Epidermal melanocyte (primary cell): ENCODE measurements around the gene MRPL19.
A peak's percentile ranks its signal among the peaks of the same experiment; 100 is the strongest.
"Not testable (repeated sequence)": the region's sequence is repeated elsewhere in the genome, so short reads cannot be mapped to it uniquely, and the experiment has no call there.

Experiments
- DNase-seq: peaks from one replicate; pipeline ENCODE4 v3.0.0; 2011; ENCODE audit warnings: low spot score; ENCODE audit not compliant: insufficient read length

MRPL19 gene

DNA sequence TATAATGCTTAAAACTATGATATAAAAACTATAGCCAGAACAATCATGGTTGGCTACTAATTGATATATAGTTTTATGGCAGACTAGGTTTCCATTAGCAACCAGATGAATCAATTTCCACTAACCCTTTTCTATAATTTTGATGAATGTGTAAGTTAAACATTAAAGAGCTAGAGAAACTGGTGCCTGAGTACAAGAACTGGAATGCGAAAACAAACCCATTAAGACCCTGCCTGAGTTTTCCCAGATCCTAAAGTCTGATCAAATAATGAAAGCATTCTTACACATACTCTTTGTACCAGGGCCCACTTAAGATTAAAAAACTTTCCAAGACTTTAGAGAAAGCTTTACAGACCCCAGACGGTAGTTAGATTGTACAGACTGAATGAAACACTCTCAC is 21.3 kb downstream of the MRPL19 start:
- DNase-seq: no peak

DNA sequence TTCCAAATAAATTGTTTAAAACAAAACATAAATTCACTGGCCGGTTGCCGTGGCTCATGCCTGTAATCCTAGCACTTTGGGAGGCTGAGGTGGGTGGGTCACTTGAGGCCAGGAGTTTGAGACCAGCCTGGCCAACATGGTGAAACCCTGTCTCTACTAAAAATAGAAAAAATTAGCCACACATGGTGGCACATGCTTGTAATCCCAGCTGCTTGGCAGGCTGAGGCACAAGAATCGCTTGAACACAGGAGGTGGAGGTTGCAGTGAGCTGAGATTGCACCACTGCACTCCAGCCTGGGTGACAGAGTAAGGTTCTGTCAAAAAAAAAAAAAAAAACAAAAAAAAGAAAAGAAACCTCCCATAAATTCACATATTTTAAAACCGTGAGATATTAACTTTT is 28.8 kb downstream of the MRPL19 start:
- not testable (repeated sequence) for DNase-seq

DNA sequence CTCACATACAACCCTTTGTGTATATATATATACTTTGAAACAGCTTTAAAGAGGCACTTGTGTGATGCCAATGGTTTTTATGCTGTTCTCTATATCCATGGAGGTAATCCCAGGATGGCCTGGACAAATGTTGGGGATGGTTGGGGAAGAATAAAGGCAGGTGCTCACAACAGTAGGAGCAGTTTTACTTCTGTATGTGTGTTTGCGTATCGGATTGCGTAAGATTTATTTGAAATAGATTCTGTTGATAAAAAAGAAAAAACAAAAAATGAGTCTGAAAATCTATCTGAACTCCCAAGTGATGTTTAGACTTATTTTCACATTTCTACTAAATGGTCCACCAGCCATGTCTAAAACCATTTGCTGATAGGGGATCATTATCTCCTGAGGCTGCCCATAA is 29.3 kb downstream of the MRPL19 start:
- no peak for DNase-seq

DNA sequence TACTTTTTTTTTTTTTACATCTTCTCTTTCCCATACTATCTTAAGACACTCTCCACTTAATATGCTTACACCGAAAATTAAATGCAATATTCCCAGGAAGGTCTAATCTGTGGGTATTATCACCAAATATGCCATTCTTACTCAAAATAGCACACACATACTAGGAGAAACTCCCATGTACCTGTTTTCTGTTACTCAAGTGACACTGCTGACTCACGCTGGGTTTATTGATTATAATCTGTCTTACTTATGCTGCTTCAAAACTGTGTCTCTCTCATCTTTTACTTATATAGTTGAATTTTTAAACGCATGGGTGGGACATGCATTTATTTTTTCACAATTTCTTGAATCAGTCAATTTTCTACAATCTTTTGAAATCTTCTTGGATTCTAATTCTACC is 29.9 kb downstream of the MRPL19 start:
- no peak for DNase-seq

DNA sequence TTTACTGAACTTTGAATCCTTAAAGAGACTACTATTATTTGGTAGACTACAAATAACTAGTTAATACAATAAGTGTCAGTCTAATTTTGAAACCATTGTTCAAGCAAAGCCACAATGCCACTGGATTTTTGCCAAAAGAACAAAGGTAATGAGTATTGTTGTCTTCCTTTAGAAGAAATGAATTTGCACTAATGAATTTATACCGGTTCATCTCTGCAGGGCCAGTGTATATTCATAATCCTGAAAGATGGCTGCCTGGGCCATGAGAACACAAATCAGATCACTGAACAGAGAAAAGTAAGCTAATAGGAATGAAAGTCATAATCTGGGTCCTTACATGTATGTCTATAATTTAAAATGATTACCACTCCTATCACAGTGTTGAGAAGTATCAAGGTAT is 33.0 kb downstream of the MRPL19 start:
- DNase-seq: no peak

DNA sequence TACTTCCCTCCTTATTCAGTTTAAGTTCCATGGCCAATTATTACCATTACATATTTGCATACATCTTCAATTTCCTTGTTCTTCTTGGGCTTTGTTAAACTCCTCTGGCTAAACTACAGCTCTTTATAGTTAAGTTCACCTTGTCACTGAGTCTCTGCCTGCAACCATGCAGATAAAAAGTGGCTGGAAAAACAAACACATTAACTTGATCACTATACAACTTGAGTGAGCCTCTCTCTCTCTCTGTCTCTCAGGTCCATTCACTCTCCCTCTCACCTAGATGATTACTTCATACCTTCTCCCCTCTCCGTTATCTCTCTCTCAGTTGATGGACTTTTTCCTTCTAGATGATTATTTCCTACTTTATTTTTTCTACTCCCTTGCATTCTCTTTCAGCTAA is 33.8 kb downstream of the MRPL19 start:
- DNase-seq: no peak

DNA sequence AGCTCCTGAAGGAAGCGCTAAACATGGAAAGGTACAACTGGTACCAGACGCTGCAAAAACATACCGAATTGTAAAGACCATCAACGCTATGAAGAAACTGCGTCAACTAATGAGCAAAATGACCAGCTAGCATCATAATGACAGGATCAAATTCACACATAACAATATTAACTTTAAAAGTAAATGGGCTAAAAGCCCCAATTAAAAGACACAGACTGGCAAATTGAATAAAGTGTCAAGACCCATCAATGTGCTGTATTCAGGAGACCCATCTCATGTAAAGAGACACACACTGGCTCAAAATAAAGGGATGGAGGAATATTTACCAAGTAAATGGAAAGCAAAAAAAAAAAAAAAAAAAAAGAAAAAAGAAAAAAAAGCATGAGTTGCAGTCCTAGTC is 36.8 kb downstream of the MRPL19 start:
- not testable (repeated sequence) for DNase-seq

DNA sequence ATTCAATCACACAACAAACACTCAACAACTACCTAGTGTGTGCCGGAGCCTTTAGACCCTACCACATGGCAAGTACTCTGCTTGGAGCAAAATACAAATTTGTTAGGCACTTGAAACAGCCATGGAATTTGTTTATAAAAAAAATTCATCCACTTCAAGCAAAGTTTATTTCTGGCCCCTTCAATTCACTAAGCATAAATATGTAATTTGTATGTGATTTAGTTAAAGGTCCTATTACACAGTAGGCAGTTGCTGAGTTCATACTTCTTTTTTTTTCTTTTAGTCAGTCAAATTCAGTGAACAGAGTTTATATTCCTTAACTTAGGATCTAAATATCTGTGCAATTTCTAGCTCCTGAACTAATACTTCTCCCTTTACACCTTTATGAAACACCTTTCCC is 41.6 kb downstream of the MRPL19 start:
- no peak for DNase-seq

DNA sequence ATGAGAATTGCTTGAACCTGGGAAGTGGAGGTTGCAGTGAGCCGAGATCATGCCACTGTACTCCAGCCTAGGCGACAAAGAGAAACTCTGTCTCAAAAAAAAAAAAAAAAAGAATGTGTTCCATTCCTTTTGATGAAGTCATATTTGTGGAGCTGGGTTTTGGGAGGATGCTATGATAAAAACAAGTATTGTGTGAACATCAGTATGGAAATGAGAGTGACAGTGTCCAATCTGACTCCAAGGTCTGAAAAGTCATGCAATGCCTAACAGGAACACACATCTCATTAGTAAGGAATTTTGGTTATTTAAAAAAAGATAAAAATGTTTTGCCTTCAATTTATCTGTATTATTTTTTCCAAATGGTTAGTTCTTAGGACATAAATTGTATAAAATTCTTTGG is 52.3 kb downstream of the MRPL19 start:
- no peak for DNase-seq

DNA sequence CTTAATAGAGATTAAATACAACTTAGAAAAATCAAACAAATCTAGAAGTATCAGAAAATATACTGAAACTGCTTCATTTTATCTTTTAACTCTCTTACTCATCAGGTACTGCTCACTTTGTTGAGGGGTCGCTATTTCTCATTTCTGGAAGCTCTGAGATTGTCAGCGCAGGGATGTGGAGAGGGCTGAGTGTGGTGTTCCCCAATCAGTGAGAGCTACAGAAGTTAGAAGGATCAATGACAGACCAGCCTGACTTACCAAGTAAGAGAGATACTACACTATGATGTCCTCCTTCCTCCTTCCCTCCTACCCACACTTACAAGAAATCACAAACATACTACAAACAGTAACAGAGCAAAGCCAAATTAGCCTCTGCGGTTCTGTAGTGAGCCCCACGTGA is 56.0 kb downstream of the MRPL19 start:
- DNase-seq: no peak

DNA sequence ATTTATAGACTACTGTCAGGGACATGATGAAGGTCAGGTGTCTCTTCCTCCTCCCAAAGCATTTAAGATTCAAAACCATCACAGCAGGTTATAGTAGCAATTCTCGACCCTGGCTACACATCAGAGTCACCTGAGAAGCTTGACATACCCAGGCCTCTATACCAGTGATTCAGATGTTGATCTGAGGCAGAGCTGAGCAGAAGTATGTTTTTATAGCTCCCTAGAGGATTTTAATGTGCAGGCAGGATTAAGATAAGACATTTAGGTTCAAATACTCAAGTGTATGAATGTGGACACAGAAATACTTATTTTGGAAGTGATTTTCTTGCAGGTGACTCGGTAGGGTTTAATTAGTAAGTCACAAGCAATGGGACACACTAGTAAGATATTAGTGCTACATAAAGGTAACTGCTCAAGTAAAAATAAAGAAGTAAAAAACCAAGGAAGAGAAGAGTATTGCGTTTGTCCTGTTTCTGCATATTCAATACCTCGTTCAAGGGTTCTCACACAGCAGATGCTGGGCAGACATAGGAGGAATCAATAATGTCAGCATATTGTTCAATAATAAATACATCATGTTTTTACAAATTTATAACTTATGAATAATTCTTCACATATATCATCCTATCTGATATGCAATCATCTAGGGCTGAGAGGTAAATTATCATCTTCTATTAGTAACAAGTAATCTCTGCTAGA is 57.2 kb downstream of the MRPL19 start:
- no peak for DNase-seq

DNA sequence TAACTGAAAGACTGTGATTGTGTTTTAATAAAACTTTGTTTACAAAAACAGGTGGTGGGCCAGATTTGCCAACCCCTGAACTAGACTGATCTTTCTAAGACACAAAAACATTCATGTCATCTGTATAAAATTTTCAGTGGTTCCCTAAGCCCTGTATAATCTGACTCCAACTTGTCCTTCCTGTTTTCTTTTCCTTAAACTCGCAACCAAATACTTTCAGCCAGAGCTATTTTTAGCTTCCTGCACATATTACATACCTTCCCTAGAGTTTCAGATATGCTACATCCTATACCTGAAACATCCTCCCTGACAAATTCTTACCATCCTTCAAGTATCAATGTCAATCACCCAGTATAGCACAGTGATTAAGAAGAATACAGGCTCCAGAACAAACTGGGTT is 59.3 kb downstream of the MRPL19 start:
- no peak for DNase-seq

DNA sequence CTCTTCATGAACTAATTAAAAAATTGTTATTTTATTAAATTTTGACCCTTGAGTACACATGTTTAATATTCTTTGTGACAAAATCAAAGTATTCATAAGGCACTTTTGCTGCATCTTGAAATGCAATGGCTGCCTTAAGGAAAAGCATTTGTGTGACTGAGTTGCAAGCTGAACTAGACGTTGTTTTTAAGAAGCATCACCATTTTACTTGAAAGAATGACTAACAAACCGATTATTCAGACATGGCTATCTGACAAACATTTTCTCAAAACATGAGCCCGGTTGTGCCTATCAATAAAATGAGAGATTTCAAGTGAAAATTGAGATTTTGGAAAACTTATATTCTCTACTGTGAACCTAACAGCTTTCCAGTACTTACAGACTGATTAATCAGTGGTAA is 61.3 kb downstream of the MRPL19 start:
- no peak for DNase-seq

DNA sequence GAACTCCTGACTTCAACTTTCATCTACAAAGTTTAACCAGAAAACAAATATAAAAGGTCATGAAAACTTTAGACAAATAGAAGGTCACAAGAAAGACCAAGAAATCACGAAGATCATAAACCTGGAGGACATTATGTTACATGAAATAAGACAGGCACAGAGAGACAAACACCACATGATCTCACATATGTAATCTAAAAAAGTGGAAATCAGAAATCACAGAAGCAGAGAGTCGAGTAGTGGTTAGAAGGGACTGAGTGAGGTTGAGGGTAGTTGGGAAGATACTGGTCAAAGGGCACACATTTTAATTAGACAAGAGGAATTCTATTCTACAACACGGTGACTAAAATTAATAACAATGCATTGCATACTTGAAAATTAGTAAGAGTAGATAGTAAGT is 62.7 kb downstream of the MRPL19 start:
- no peak for DNase-seq

DNA sequence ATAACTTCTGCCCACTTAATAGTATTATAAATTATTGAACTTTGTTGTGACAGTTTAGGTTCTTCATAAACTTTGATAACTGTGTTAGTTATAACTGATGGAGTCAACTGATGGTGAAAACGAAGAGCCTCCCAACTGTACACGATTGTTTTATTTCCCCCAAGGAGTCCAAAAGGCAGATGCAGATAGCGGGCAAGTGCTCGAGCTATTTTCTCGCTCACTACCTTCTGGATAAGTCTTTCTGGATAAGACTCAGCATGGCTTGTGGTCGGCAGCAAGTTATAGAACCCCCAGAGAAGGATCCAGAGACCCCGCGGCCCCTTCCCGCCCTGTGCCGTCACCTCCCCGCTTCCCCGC is 63.6 kb downstream of the MRPL19 start:
- no peak for DNase-seq

DNA sequence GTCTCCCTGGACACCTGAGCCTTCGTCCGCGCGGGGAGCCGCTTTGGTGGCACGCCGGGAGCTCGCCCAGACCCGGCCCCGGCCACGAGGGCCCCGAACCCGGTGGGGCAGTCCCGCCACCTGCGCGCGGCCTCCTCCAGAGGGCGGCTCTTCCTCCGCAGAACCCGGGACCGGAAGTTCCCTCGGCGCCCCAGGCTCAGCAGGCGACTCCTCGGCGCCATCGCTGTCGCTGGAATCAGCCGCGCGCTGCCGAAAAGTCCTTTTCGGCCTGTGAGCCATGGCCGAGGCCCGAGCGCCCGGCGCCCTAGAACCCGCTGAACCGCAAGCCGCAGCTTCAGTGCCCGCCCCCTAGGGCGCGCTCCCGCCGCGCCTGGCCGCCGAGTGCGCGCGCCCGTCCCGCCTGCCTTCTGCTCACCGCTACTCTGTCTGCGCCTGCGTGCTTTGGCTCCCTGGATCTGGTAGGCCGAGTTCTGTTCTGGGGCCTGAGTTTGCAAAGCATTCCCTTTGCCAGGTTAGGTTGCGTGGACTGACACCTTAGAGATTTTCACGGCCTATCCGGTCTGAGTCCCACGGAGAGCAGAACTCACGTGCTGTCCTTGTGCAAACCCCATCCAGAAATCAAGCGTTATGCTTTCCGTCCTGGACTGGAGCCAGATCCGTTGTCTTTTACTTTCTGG is 64.1 kb downstream of the MRPL19 start, which contains the start of gene GCFC2:
Gene GCFC2 (minus strand): TSS at position 339 of the 677 bp plus-strand sequence. CDS start 60 bp downstream, at position 279.
- peak; percentile 83 for DNase-seq

DNA sequence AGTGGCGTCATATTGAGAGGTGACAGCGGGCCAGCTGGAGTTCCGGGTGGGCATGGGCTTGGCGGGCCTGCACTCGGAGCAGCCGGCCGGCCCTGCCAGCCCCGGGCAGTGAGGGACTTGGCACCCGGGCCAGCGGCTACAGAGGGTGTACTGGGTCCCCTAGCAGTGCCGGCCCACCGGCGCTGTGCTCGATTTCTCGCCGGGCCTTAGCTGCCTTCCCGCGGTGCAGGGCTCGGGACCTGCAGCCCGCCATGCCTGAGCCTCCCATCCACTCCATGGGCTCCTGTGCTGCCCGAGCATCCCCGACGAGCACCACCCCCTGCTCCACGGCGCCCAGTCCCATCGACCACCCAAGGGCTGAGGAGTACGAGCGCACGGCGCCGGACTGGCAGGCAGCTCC is 65.0 kb downstream of the MRPL19 start:
- not testable (repeated sequence) for DNase-seq

DNA sequence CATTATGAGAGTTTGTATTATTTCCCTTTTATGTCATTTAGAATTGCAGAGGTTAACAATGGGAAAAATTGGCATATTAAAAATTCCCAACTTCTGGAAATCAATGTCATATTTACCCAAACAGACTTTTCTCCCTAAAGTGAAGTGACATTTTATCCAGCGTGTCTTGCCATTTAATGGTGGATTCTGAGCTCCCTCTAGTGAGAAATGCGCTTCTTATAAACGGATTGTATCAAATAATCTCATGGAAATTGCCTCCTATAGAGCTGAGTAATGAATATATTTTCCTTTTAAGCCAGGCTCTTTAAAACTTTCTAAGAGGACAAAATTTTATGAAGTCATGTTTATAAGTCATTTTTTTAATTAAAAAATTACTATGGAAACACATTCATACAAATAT is 69.8 kb downstream of the MRPL19 start:
- DNase-seq: no peak

DNA sequence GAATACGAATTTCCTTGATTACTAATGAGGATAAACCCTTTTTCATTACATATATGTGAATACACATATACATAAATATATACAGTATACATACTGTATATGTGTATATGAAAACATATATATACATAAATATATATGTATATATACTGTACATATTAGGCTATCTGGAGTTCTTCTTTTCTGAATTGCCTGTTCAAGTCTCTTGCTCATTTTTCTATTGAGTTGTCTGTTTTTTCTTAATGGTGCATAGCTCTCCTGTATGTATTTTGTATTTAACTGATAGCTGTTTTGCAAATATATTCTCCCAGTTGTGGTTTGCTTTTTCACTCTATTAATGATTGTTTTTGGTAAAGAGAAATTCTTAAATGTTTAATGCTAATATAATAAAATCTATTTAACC is 73.0 kb downstream of the MRPL19 start:
- no peak for DNase-seq

DNA sequence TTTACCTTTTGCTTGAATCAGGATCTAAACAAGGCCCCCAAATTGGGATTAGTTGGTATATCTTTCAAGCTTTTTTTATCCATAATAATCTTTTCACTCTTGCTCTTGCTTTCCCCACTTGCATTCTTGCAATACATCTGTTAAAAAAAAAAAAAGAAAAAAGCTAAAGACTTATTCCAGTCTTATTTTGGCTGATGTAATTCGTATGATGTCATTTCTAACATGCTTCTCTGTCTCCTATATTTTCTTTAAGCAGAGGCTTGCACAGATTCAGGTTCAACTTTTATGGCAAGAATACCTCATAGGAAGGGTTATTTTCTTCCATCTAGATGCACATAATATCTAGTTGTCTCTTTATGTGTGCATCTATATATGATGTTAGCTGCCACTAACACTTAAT is 73.9 kb downstream of the MRPL19 start:
- no peak for DNase-seq

DNA sequence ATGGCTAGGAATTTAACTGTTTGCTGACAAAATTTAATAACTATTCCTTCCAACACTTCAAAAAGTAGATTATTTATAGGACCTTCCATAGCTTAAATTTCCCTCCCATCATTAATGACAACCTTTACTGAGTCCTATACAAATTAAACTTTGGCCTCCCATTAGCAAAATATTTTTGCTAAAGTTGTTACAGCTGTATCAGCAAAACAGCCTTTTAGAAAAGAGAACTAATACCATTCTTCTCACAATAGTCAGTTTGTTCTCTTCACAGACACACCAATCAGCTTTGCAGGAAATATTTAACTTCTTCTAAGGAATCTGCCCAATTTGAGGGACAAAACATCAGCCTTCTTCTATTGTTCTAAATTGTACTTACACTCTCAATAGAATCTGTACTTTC is 76.1 kb downstream of the MRPL19 start:
- DNase-seq: no peak

DNA sequence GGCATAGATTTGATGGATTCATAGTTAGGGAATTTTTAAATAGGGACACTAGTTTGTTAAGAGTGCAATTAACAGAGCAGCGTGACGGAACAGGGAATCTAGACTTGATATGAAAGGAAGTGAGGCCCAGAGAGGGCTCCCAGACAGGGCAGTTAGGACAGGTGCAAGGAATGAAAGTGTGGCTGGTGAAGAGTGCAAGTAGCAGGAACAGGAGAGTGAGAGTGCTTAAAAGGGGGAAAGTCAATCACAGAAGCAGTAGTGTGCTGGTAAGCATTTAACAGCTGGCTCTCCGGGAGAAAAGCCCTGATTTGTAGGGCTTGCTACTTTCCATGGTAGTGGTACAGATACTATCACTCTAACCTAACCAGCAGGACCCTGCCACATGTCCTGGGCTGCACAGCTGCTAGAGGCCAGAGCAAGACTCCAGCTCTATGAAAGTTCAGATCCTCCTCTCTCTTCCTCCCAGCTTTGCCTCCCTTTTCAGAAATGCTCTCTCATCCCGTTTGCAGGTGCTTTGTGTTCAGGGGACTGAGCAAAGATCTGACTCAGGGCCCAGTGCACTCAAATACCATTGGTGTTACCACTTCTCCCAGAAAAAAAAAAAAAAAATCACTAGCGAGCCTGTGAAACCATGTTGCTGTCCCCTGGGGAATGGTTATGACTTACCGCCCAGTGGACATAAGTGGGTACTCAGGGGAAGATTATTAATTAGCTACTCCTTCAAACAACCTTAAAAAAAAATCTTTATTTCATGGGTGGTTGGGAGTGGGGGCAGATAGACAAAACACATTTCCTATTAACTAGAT is 82.2 kb downstream of the MRPL19 start:
- no peak for DNase-seq
